Sigmoid colon (tissue), 7 donors: ENCODE results near the gene TBC1D21. TPM values are rescaled to one million over a fixed set of nuclear protein-coding genes. Genes with fewer than 3 reads are reported as not detected.

ENCODE experiments used
- polyA plus RNA-seq, 3 donors: library from polyadenylated mRNA; stranded (reverse); fragments of 200-250 nt; gene quantifications; one replicate each; pipeline ENCODE4 v1.2.3, GENCODE V29; 2013
- total RNA-seq, 4 donors: library from RNA; depleted of rRNA; stranded (reverse); fragments of >200 nt; gene quantifications; one replicate each; pipeline ENCODE4 v1.1.0, GENCODE V29; 2016
- donor health status: healthy with polysubstance abuse.
- donor health status: Bipolar disorder and iron deficiency.
- donor health status: healthy.

Gene TBC1D21
- total and polyA plus RNA-seq, 7 donors: not detected

Other genes starting within 250 kb of the TBC1D21 start
- 100 to 1,000 TPM; 216 to 320 (median 299) TPM for gene NPTN, start 240.2 kb upstream of the TBC1D21 start, total RNA-seq
- 10 to 100 TPM; 40.8 to 98.6 (median 42.5) TPM for gene NPTN, start 240.2 kb upstream of the TBC1D21 start, polyA plus RNA-seq
- gene CD276, start 189.2 kb upstream of the TBC1D21 start, total RNA-seq: 10 to 100 TPM; 20.4 to 59.8 (median 36.7) TPM
- 10 to 100 TPM; 15.7 to 38.6 (median 16.8) TPM for gene CD276, start 189.2 kb upstream of the TBC1D21 start, polyA plus RNA-seq
- gene INSYN1, start 120.2 kb upstream of the TBC1D21 start, total RNA-seq: 10 to 100 TPM in 1 of 4 donors, 1 to 10 TPM in 3; 3.6 to 10.0 (median 5.9) TPM
- 1 to 10 TPM in 2 of 3 donors, under 1 TPM in 1; 0.60 to 1.2 (median 1.1) TPM for gene INSYN1, start 120.2 kb upstream of the TBC1D21 start, polyA plus RNA-seq
- 10 to 100 TPM in 3 of 4 donors, 1 to 10 TPM in 1; 7.6 to 27.7 (median 14.6) TPM for gene LOXL1, start 52.9 kb downstream of the TBC1D21 start, total RNA-seq
- gene LOXL1, start 52.9 kb downstream of the TBC1D21 start, polyA plus RNA-seq: 1 to 10 TPM in 2 of 3 donors, not detected in 1; 3.0 to 7.4 TPM
- 10 to 100 TPM in 3 of 4 donors, 1 to 10 TPM in 1; 10.0 to 17.8 (median 13.8) TPM for gene STOML1, start 118.7 kb downstream of the TBC1D21 start, total RNA-seq
- gene STOML1, start 118.7 kb downstream of the TBC1D21 start, polyA plus RNA-seq: 10 to 100 TPM in 1 of 3 donors, 1 to 10 TPM in 2; 3.5 to 18.5 (median 4.2) TPM
- gene PML, start 121.2 kb downstream of the TBC1D21 start, total RNA-seq: 100 to 1,000 TPM in 1 of 4 donors, 10 to 100 TPM in 3; 43.3 to 129 (median 60.0) TPM
- 10 to 100 TPM in 1 of 3 donors, 1 to 10 TPM in 2; 9.6 to 36.4 (median 9.7) TPM for gene PML, start 121.2 kb downstream of the TBC1D21 start, polyA plus RNA-seq
- not detected for gene GOLGA6A, start 209.0 kb downstream of the TBC1D21 start, total RNA-seq
- gene GOLGA6A, start 209.0 kb downstream of the TBC1D21 start, polyA plus RNA-seq: not detected